ENCODE data around the gene TJP1. TPM values are rescaled to one million over a fixed set of nuclear protein-coding genes. Genes with fewer than 3 reads are reported as not detected.

TJP1 gene
- total RNA-seq, 1 donor from 2014 or later, result 0.44 TPM

DNA sequence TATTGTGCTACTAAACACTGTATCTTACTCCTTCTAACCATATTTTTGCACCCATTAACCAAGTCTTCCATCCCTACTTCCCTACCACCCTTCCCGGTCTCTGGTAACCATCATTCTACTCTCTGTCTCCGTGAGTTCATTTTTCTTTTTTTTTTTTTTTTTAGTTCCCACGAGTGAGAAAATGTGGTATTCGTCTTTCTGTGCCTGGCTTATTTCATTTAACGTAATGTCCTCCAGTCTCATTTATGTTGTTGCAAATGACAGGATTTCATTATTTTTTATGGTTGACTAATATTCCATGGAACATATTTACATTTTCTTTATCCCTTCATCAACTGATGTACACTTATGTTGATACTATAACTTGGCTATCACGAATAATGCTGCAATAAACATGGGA, 31.7 kb downstream of the TJP1 start:
- Mint-ChIP-seq H3K4me3 (no peak overlapping the region), H3K9me3 (peaks cover under 1% of the 10 kb centered on the region), H3K27me3 (peaks cover 6% of the 10 kb centered on the region), H3K27ac (no peak overlapping the region), H3K4me1 (no peaks in the 10 kb centered on the region), H3K36me3 (ENCODE audit: low read depth) (no peaks in the 10 kb centered on the region)
- POLR2A ChIA-PET, result no interaction called here
- TF ChIP-seq, protein P1, sequence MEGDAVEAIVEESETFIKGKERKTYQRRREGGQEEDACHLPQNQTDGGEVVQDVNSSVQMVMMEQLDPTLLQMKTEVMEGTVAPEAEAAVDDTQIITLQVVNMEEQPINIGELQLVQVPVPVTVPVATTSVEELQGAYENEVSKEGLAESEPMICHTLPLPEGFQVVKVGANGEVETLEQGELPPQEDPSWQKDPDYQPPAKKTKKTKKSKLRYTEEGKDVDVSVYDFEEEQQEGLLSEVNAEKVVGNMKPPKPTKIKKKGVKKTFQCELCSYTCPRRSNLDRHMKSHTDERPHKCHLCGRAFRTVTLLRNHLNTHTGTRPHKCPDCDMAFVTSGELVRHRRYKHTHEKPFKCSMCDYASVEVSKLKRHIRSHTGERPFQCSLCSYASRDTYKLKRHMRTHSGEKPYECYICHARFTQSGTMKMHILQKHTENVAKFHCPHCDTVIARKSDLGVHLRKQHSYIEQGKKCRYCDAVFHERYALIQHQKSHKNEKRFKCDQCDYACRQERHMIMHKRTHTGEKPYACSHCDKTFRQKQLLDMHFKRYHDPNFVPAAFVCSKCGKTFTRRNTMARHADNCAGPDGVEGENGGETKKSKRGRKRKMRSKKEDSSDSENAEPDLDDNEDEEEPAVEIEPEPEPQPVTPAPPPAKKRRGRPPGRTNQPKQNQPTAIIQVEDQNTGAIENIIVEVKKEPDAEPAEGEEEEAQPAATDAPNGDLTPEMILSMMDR (IDR thresholded peaks at IDR 0.05), result no peak
- ATAC-seq (ENCODE audit: low read depth) (no peak), DNase-seq (no peak)
- CTCF ChIA-PET, result no interaction called here
- intact Hi-C loops (cut with micrococcal nuclease), result no loop called here

GRCh38 chr15:29789871-29790270, 32.4 kb downstream of the TJP1 start:
- Mint-ChIP-seq H3K9me3 (no peaks in the 10 kb centered on the region), H3K27ac (no peak overlapping the region), H3K36me3 (ENCODE audit: low read depth) (no peaks in the 10 kb centered on the region), H3K4me1 (no peaks in the 10 kb centered on the region), H3K27me3 (peaks cover 6% of the 10 kb centered on the region), H3K4me3 (no peak overlapping the region)
- ChIA-PET POLR2A (no interaction called here), CTCF (no interaction called here)
- intact Hi-C loops (cut with micrococcal nuclease), result no loop called here
- ATAC-seq (ENCODE audit: low read depth) (no peak), DNase-seq (no peak)
- TF ChIP-seq, protein P1 (IDR thresholded peaks at IDR 0.05), result no peak

- Mint-ChIP-seq H3K4me1 (no peaks in the 10 kb centered on the region), H3K27me3 (peaks cover 3% of the 10 kb centered on the region), H3K27ac (no peak overlapping the region), H3K36me3 (ENCODE audit: low read depth) (no peaks in the 10 kb centered on the region), H3K9me3 (no peaks in the 10 kb centered on the region), H3K4me3 (no peak overlapping the region)
- POLR2A ChIA-PET, result no interaction called here
- CTCF ChIA-PET, result no interaction called here
- DNase-seq, result no peak
- ATAC-seq (ENCODE audit: low read depth), result no peak
- TF ChIP-seq, protein P1 (IDR thresholded peaks at IDR 0.05), result no peak
- intact Hi-C loops (cut with micrococcal nuclease), result no loop called here
These were observed 33.7 kb downstream of the TJP1 start for GRCh38 chr15:29788433-29789034.

GRCh38 chr15:29787767-29788166, 34.5 kb downstream of the TJP1 start:
- Mint-ChIP-seq H3K36me3 (ENCODE audit: low read depth) (no peaks in the 10 kb centered on the region), H3K4me1 (no peaks in the 10 kb centered on the region), H3K27me3 (no peaks in the 10 kb centered on the region), H3K9me3 (no peaks in the 10 kb centered on the region), H3K4me3 (no peak overlapping the region), H3K27ac (no peak overlapping the region)
- intact Hi-C loops (cut with micrococcal nuclease), result no loop called here
- TF ChIP-seq, protein P1 (IDR thresholded peaks at IDR 0.05), result no peak
- DNase-seq, result no peak
- ChIA-PET POLR2A (no interaction called here), CTCF (no interaction called here)
- no peak for ATAC-seq (ENCODE audit: low read depth)

DNA sequence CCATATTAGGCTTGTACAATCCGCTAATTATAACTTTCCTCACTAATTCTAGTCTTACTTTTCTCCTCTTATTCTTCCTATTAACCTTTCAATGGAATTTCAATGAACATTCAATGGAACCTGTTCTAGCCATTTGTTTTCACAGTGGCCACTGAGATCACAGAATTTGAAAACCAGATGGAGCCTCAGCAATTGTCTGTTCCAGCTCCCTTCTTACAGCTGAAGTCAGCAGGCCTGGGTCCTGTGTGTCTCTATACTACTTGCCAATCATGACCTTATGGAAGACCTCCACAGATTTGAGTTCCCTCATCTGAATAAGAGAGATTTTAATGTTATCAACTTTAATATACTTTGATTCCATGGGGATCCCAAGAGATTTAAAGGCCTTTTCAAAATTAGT, 36.6 kb downstream of the TJP1 start:
- no peak for ATAC-seq (ENCODE audit: low read depth)
- ChIA-PET POLR2A (no interaction called here), CTCF (no interaction called here)
- TF ChIP-seq, protein P1 (IDR thresholded peaks at IDR 0.05), result no peak
- no peaks in the 10 kb centered on the region for H3K36me3 Mint-ChIP-seq (ENCODE audit: low read depth)
- no peaks in the 10 kb centered on the region for H3K27me3 Mint-ChIP-seq
- H3K27ac Mint-ChIP-seq, result no peak overlapping the region
- no peak overlapping the region for H3K4me3 Mint-ChIP-seq
- no peaks in the 10 kb centered on the region for H3K4me1 Mint-ChIP-seq
- no peak for DNase-seq
- no peaks in the 10 kb centered on the region for H3K9me3 Mint-ChIP-seq
- intact Hi-C loops (cut with micrococcal nuclease), result no loop called here

All from activated B cell treated with CpG ODN at 0.5 μM for 24 hours (primary cell).